ENCODE data around the gene GPRIN3. TPM values are rescaled to one million over a fixed set of nuclear protein-coding genes. Genes with fewer than 3 reads are reported as not detected.

The GPRIN3 gene
- total RNA-seq, 1 experiment from 2014 or later = 0.48 TPM

GRCh38 chr4:89213382-89213701 is 94.3 kb downstream of the GPRIN3 start:
- Mint-ChIP-seq H3K36me3 (ENCODE audit: insufficient read depth in 1 of 3, low read depth in 3 of 3) (no peaks in the 10 kb centered on the region), H3K4me1 (no peaks in the 10 kb centered on the region; a peak in 1 of 4 replicates), H3K9me3 (no peaks in the 10 kb centered on the region; a peak in 2 of 5 replicates), H3K27me3 (ENCODE audit: low read depth) (no peaks in the 10 kb centered on the region), H3K4me3 (no peak overlapping the region), H3K27ac (no peak overlapping the region)
- Histone ChIP-seq H4K20me1 (ENCODE audit: control insufficient read depth, insufficient read depth, insufficient read length) (no peaks in the 10 kb centered on the region), H3T11ph (ENCODE audit: low read length) (no peak overlapping the region), H3K4ac (ENCODE audit: low read depth, low read length) (no peak overlapping the region), H2BK20ac (ENCODE audit: low read depth, low read length, poor library complexity, severe bottlenecking) (no peak overlapping the region), H3K14ac (ENCODE audit: insufficient read depth, low read length) (no peak overlapping the region), H2BK120ac (ENCODE audit: low read depth, low read length, poor library complexity, severe bottlenecking) (no peak overlapping the region), H3K23me2 (ENCODE audit: insufficient read length, low read depth, low read length, poor library complexity, severe bottlenecking) (no peaks in the 10 kb centered on the region), H2AK5ac (ENCODE audit: insufficient read length, low read length) (no peak overlapping the region), H2BK15ac (ENCODE audit: low read depth, low read length) (no peak overlapping the region), H3K56ac (ENCODE audit: insufficient read length, low read depth, low read length) (no peak overlapping the region), H4K5ac (ENCODE audit: insufficient read length, low read depth, low read length) (no peak overlapping the region), H4K8ac (replicated peaks; ENCODE audit: insufficient read length, low read depth, low read length) (no peak overlapping the region), H3K4me1 (ENCODE audit: insufficient read depth, low read length) (no peaks in the 10 kb centered on the region), H3K23ac (ENCODE audit: insufficient read length, low read depth, low read length) (no peak overlapping the region), H4K91ac (ENCODE audit: insufficient read length, low read depth, low read length) (no peak overlapping the region), H3K79me2 (ENCODE audit: insufficient read depth, low read length) (no peaks in the 10 kb centered on the region), H2BK12ac (ENCODE audit: insufficient read length, low read depth, low read length) (no peak overlapping the region), H3K9ac (ENCODE audit: extremely low read depth, insufficient read length, low read length) (no peak overlapping the region), H3K79me1 (ENCODE audit: insufficient read depth, low read depth, low read length, poor library complexity, severe bottlenecking) (no peaks in the 10 kb centered on the region), H3K18ac (ENCODE audit: insufficient read length, low read depth, low read length) (no peak overlapping the region), H3K4me2 (ENCODE audit: insufficient read depth, insufficient read length, low read length) (no peak overlapping the region), H3K27ac (ENCODE audit: insufficient read length, low read depth, low read length) (no peak overlapping the region), H2AFZ (ENCODE audit: low read length) (no peak overlapping the region), H3K27me3 (ENCODE audit: insufficient read depth, low read length) (no peaks in the 10 kb centered on the region), H2BK5ac (ENCODE audit: insufficient read length, low read length) (no peak overlapping the region), H3K9me3 (ENCODE audit: control insufficient read depth, low read depth, low read length) (no peaks in the 10 kb centered on the region)
- no CpG with 5 or more reads among the region's 4 CpGs for WGBS (ENCODE audit: extremely low coverage, insufficient read length, low lambda C conversion rate)
- TF ChIP-seq, protein P1, sequence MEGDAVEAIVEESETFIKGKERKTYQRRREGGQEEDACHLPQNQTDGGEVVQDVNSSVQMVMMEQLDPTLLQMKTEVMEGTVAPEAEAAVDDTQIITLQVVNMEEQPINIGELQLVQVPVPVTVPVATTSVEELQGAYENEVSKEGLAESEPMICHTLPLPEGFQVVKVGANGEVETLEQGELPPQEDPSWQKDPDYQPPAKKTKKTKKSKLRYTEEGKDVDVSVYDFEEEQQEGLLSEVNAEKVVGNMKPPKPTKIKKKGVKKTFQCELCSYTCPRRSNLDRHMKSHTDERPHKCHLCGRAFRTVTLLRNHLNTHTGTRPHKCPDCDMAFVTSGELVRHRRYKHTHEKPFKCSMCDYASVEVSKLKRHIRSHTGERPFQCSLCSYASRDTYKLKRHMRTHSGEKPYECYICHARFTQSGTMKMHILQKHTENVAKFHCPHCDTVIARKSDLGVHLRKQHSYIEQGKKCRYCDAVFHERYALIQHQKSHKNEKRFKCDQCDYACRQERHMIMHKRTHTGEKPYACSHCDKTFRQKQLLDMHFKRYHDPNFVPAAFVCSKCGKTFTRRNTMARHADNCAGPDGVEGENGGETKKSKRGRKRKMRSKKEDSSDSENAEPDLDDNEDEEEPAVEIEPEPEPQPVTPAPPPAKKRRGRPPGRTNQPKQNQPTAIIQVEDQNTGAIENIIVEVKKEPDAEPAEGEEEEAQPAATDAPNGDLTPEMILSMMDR (conservative IDR thresholded peaks at IDR 0.05) = no peak
- no peak for DNase-seq

Measured in H9 (cell line).